Brain microvascular endothelial cell (primary cell): ENCODE data around the gene CRTC3.

ENCODE experiments used
- DNase-seq: peaks from one replicate; pipeline ENCODE4 v3.0.0-alpha.2; 2020
- H3K27ac ChIP-seq: fragments of 250-450 bp; sonication (Bioruptor Pico); 2 replicates; pipeline ENCODE4 v1.5.1; 2020; ENCODE audit warnings: mild to moderate bottlenecking, moderate library complexity
- H3K27me3 ChIP-seq: fragments of 250-450 bp; sonication (Bioruptor Pico); replicated peaks from 2 replicates; pipeline ENCODE4 v1.5.1; 2020; ENCODE audit warnings: mild to moderate bottlenecking
- H3K36me3 ChIP-seq: fragments of 250-450 bp; sonication (Bioruptor Pico); replicated peaks from 2 replicates; pipeline ENCODE4 v1.5.1; 2020; ENCODE audit warnings: mild to moderate bottlenecking
- H3K4me3 ChIP-seq: 2 replicates; pipeline ENCODE4 v1.5.1; 2011; ENCODE audit warnings: low read depth, mild to moderate bottlenecking, control low read depth, low read length, moderate library complexity
- CTCF ChIP-seq: IDR thresholded peaks from 2 replicates; pipeline ENCODE4 v1.5.1; 2011; ENCODE audit warnings: low read depth, mild to moderate bottlenecking, moderate library complexity, low read length, control low read depth, inconsistent platforms; ENCODE audit errors: missing control alignments
- in situ Hi-C: cut with HindIII; loops from 2 replicates; pipeline ENCODE4 v1.10.0; 2017; ENCODE audit warnings: low sequenced_read_pairs, low pct_ligation_motif_present

Gene CRTC3

GRCh38 chr15:90529371-90530249 is at the start of gene CRTC3:
Gene CRTC3, plus strand, starts transcription at chr15:90529923. Its CDS starts 149 bp downstream, at chr15:90530072.
- TF ChIP-seq CTCF: peak; percentile 31
- Histone ChIP-seq H3K4me3 (peak within 1 kb of the TSS; percentile 76), H3K27ac (peak within 1 kb of the TSS; percentile 56), H3K36me3 (no peaks in the 10 kb centered on the region), H3K27me3 (no peaks in the 10 kb centered on the region)
- DNase-seq: peak; percentile 23
- in situ Hi-C loops: no loop called here

GRCh38 chr15:90481023-90481422 is 48.7 kb upstream of the CRTC3 start:
- in situ Hi-C loops: no loop called here
- no peak for DNase-seq
- Histone ChIP-seq H3K27me3 (no peaks in the 10 kb centered on the region), H3K4me3 (no peak overlapping the region), H3K27ac (no peak overlapping the region), H3K36me3 (peaks cover 86% of the 10 kb centered on the region)
- TF ChIP-seq CTCF: no peak

GRCh38 chr15:90482124-90483011 is 47.4 kb upstream of the CRTC3 start:
- Histone ChIP-seq H3K4me3 (no peak overlapping the region), H3K36me3 (peaks cover 88% of the 10 kb centered on the region), H3K27ac (no peak overlapping the region), H3K27me3 (no peaks in the 10 kb centered on the region)
- in situ Hi-C loops: no loop called here
- TF ChIP-seq CTCF: peak; percentile 82
- peak; percentile 44 for DNase-seq

- TF ChIP-seq CTCF: no peak
- DNase-seq: no peak
- in situ Hi-C loops: no loop called here
- no peak overlapping the region for H3K4me3 ChIP-seq
- H3K36me3 ChIP-seq: peaks cover 88% of the 10 kb centered on the region
- H3K27me3 ChIP-seq: no peaks in the 10 kb centered on the region
- no peak overlapping the region for H3K27ac ChIP-seq
Observed at GRCh38 chr15:90483012-90483307, 46.8 kb upstream of the CRTC3 start.

- in situ Hi-C loops: no loop called here
- no peak for DNase-seq
- TF ChIP-seq CTCF: no peak
- Histone ChIP-seq H3K27ac (no peak overlapping the region), H3K27me3 (no peaks in the 10 kb centered on the region), H3K36me3 (peaks cover 85% of the 10 kb centered on the region), H3K4me3 (no peak overlapping the region)
Observed at GRCh38 chr15:90483637-90484036, 46.1 kb upstream of the CRTC3 start.
